ENCODE measurements around the gene MFSD2A. TPM values are rescaled to one million over a fixed set of nuclear protein-coding genes. Genes with fewer than 3 reads are reported as not detected.

MFSD2A gene
- total RNA-seq, 1 donor from 2014 or later = 12.3 TPM

Other genes with a start within 250 kb of the MFSD2A start
- gene PPIE, start 216.3 kb upstream of the MFSD2A start, total RNA-seq = 41.5 TPM
- gene OXCT2, start 183.8 kb upstream of the MFSD2A start, total RNA-seq = 8.5 TPM
- gene BMP8B, start 166.3 kb upstream of the MFSD2A start, total RNA-seq = 40.2 TPM
- gene TRIT1, start 71.6 kb upstream of the MFSD2A start, total RNA-seq = 21.6 TPM
- 2.5 TPM for gene MYCL, start 53.2 kb upstream of the MFSD2A start, total RNA-seq
- 359 TPM for gene CAP1, start 85.6 kb downstream of the MFSD2A start, total RNA-seq
- gene PPT1, start 142.1 kb downstream of the MFSD2A start, total RNA-seq = 80.3 TPM
- 23.8 TPM for gene RLF, start 206.2 kb downstream of the MFSD2A start, total RNA-seq

Data from sciatic nerve (tissue), 1 donor.